Stimulated activated CD8-positive, alpha-beta memory T cell treated with anti-CD3 and anti-CD28 coated beads, Interleukin-4, amount 100 ng/mL, for 48 hours (primary cell): ENCODE data around the gene IHH.

ENCODE experiments used
- DNase-seq: peaks from one replicate; pipeline ENCODE4 v3.0.0-alpha.2; 2020

IHH gene

DNA sequence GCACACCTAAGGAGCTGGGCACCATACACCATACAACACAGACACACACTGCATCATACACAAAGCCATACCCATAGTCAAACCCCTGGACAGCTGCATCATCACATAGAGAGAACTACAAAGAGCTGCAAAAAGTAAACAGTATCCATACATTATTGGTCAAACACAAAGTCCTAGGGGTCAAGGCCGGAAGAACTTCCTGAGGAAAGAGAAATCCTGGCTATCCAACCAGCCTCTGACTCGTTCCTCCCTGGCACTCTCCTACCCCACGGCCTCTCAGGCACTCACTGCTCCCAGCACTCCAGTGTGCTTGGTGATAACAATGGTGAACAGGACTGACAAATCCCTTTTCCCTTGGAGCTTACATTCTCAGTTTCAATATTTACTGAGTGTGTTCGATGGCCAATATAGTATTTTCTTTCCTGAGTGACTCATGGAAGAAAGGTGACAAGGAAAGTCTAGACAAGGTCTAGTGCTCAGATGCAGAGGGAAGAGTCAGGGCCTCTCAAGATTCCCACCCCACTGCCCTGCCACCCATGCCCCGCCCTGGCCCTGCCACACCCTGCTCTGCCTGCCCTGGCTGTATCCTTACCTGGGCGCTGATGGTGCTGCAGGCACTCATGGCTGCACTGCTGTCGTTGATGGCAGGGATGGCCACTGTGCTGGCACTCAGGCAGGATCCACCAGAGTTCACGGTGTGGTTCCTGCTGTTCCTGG, 22.8 kb downstream of the IHH start:
- no peak for DNase-seq

DNA sequence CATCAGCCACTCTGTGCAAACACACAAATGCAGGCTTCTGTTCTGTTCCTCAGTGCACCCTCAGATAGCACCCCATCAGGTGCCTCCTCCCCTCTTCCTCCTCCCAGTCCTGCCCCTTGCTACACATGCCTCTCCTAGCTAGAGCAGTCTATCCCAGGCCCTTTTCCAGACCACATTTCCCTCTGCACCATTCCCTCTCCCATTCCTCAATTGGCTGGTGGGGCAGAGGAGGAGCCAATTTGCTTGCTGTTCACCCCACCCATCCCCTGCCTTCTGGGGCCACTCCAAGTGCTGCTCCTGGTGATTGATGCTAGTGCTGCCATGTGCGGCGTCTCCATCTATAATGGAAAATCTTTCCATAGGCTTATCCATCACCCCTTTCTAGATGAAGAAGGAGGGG, 24.8 kb downstream of the IHH start:
- DNase-seq, result no peak

DNA sequence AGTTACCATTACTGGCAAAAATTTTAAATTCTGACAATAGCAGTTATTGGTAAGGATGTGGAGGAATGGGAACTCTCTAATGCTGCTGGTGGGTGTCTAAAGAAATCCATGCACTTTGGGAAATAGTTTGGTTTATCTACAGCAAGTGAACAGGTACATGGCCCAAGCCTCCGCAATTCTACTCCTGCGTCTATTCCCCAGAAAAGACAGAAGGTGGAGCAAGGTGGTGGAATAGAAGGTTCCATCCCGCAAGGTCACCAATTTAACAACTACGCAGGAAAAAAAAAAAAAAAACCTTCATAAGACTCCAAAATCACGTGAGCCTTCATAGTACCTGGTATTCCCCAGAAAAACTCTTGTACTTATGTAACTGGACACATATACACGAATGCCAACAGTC, 25.9 kb downstream of the IHH start:
- DNase-seq, result no peak

DNA sequence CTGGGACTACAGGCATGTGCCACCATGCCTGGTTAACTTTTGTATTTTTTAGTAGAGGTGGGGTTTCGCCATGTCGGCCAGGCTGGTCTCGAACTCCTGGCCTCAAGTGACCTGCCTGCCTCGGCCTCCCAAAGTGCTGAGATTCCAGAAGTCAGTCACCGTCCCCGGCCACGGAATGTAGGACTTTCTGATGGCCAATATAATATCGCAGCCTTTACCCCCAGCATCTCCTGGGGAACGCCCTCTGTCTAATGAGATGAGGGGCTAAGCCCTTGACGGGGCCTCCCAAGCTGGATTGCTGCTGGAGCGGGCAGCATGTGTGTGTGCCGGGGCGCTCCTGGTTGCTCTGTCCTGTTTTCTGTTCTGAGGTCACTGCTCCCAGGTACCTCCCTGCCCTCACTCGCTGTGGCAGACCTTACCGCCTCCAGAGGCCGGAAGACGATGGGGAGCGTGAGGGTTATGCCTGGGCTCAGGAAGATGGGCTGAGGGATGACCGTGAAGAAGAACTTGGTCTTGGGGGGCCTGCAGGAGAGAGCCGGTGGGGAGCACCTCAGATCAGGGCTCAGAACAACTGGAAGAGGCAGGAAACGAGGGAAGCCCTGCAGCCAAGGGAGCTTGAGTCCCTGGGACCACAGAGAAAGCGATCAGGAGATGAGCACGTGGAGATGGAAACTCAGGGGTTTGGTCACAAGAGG, 28.5 kb downstream of the IHH start:
- no peak for DNase-seq

DNA sequence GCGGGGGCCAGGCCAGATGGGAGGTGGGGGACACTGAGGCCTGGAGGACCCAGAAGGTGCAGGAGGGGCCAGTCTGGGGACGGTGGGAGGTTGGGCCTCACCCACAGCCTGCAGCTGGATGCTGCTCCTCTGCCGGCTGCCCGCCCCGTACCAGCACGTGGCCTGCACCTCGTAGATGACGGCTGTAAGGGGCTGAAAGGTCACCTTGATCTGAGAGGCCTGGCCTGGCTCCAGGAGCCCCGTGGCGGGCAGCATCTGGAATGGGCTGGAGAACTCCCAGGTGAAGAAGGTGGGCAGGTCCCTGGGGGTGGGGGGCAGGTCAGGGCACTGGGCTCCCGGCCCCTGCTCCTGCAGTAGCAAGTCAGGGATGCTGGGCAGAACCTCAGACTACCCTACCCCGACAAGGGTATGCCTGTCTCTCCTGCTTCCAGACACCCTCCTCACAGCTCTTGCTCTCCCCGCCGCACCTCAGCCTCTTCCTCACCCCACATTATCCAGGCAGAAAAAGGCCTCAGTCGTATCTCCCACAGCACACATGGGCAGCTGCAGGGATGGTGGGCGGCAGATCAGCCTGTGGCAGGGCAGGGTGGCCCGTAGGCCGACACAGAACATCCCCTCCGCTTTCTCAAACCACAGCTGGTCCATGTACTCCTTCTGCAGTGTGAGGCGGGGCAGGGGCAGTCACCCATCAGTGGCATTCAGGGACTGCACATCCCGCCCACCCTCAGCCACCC, 29.5 kb downstream of the IHH start:
- no peak for DNase-seq

DNA sequence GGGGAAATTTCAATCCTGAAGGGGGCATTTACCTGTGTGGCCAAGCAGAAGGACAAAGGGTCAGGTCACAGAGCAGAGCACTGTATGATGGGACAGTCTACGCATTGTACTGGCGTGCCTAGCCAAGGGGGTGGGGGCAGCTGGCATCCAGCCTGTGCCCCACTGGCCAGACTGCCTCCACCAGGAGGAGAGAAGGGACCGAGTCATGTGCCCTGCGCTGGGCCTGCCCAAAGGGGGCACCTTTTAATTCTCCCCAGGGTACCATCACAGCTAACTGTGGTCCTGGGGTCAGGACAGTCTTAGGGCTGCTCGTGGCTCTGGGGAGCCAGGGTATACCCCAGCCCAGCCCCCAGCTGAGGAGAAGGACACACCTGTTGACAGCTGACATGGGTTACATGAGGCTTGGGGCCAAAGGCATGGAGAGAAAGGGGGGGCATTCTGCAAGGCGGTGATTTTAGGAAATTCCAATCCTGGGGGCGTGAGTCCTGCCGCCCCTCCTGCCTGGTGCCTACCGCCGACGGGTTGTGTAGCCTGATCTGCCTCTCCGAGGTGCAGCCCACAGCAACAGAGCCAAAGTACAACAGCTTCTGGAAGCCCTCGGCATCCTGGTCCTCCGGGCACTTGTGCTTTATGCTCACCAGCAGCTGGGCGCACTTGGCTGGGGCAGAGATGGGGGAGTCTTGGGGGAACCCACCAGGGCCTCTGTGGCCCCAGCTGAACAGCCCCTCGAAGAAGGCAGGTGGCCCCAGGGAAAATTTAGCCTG, 30.4 kb downstream of the IHH start:
- no peak for DNase-seq

DNA sequence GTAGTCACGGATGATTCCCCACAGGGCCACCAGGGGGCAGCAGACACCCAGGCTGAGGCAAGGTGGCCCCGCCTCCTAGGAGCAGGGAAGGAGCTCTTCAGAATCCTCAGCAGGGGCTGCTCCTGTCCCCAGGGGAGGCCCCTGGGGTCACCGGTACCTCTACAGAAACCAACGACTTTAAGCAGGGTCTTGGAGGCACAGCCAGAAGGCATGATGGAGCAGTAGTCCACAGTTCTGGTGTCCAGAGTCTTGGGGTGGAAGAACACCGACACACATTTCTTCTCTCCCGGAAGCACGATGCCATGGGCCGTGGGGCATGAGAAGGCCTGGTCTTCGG, 30.9 kb downstream of the IHH start:
- DNase-seq, result peak; percentile 85

DNA sequence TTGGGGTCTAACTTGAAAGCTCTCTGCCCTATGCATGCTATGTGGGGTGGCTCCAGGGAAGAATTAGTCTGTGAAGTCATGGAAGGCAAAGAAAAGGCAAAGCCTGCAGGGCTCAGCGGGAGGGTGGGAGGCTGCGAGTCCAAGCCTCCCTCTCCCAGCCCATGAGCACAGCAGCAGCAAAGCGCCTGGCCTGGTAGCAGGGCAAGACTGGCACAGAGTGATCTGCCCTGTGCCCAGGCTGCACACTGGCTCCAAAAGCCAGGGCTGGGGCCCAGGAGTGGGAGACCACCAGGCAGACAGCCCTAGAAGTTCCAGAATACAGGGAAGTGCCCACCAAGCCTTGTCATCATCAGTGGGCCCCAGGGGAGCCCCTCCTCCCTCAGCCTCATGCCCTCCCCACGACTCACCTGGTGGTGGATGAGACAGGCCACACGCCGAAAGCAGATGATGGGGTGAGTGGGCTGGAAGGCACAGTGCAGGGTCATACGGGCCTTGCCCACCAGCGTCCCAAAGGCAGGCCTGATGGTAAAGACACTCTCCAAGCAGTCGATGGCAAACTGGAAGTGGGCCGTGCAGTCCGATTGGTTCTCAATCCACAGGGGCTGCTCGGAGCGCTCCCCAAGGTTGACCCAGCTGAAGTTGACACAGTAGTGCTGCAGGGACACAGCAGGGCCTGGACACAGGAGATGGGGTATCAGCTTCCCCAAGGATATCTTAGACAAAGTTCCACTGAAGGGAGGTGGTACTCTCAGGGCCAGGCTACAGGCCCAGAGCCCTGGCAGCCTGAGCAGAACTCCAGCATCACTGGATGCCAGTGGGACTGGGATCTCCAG, 31.5 kb downstream of the IHH start:
- DNase-seq, result no peak

DNA sequence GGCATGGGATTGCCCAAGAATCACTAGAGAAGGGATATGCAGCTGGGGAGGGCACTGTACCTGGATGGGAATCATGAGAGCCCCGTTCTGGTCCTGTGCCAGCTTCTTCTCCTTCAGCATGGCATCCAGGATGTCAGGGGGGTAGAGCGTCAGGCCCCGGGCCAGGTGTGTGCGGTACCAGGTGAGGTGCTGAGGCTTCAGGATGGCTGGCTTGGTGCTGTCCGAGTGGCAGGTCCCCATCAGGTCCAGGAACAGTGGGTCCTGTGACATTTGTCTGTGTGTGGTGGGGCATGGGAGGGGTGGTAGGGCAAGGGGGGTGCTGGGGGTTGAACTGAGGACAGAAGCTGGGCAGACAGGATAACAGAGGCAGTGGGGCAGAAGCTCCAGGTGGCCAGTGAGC, 32.6 kb downstream of the IHH start:
- DNase-seq, result no peak

DNA sequence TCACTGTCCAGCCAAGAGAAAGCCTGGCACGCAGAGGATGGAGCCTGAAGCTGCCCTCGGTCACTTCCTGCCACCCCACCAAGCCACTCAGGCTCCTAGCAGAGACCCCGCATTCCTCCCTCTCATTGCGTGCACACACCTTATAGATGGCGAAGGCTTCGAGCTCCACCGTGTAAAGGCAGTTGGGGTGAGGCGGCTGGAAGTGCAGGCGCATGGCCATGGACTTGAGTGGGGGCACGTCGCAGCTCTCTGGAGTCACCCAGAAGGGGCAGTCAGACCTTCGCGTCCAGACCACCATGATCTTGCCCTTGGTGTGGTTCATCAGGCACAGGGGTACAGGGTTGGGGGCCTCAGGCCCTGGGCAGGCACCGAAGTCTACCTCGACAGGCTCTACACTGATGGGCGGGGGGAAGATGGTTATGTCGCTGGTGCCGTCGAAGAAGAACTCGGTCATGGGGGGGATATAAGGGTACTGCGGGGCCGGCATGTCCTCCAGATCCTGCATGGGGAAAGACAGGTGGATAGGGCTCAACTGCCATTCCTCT, 33.1 kb downstream of the IHH start:
- no peak for DNase-seq

DNA sequence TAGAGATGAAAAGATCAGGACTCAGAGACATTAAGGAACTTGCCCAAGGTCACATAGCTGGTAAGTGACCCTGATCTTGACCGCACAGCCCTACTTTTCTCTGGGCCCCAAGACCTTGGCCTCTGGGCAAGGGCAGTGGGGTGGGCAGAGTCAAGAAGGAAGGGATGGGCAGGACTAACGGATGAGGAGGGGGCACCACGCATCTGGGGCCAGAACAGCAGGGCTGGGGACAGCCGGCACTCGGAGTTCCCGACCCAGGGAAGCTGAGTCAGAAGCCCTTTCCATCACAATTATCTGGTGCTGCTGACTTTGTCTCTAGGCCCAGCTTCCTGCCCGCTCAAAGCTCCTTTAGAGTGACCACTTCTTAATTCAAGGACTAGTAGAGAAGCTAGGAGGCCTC, 33.8 kb downstream of the IHH start:
- no peak for DNase-seq

DNA sequence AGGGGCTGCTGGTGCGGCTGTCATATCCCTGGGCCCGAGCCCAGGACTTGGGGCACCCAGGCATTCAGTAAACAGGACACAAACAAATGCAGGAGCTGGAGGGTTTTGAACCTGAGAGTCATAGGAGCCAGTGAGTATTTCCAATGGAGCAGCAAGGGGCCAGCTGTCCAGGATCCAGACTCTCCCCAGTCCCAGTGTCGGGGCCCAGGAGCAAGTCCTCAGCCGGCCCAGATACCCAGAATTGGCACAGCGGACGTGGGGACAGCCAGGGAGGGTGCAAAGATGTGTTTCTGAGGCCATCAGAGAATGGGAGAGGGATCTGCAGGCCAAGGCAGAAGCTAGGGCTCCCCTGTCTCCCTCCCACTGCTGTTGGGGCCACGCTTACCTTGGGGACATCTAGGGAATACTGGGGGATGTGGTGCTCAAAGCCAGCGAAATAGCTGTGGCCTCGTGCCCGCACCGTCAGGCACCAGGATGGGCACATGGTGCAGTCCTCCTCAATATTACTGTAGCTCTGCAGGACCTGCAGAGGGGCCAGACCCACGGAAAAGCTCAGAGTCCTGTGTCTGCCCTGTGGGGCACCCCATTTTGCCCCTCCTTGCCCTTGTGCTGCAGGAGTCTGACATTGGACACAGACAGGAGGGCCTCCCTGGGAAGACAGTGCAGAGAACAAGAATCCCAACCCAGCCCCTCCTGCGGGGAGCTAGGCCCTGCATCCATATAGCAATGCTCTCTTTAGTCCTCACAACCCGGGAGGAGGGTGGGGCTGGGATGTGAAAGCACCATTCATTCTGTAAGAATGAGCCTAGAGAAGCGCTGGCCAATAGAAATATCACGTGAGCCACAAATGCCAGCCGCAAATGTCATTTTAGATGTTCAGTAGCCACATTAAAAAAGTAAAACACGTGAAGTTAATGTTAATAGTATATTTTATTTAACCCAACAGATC, 34.8 kb downstream of the IHH start:
- no peak for DNase-seq

DNA sequence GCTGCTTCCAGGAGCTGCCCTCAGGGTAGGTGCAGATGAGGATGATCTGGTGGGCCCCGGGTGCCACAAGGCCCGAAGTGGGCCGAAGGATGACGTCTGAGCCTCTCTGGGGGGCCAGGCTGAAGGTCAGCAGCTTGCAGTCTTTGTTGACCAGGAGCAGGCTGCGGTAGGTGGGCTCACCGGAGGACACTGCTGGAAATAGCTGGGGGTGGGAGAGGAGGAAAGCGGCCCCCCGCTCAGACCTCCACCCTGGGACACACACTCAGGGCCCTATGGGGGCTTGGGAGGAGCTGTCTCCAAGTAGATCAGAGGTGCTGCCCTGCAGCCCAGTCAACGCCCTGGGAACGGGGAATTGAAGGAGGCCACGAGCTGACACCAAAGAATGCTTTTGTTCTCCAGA, 36.7 kb downstream of the IHH start:
- no peak for DNase-seq

DNA sequence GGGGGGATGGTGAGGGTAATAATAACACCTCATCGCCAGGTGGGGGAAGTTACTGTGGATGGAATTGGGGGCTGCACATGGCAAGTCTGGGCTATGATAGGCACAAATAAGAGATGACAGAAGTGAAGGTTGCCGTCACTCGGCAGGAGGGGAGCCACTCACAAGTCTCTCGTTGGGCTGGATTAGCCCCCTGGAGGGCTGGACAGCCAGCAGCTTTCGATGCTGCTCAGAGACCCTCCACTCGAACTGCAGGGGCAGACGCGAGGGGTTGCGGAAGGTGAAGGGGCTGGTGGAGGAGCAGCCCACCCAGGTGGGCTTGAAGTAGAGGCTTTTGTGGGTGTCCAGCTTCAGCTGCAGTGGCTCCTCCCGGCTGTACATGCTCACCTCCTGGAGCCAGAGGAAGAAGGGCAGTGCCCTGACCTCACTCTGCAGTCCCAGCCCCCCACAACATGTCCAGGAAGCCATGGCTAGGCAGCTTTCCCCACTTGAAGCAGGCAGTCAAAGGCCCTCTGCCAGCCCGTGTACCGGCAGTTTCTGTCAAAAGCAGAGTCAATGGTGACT, 37.6 kb downstream of the IHH start:
- no peak for DNase-seq

DNA sequence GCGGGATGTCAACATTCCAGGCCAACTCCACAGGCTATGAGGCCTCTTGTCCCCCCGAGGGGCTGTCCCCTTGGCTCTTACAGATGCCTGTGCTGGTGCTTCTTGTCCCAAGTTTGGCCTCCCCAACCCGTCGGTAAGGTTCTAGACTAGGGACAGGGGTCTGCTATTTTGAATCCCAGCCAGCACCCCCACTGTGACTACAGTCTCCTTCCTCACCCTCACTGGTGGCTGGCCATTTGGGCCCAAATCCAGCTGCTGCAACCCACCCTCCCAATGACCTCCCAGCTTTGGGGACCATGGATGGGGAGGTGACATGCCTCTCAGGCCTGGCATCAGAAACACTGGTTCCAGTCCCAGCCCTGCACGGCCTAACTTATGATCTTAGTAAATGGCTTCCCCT, 38.1 kb downstream of the IHH start:
- no peak for DNase-seq

DNA sequence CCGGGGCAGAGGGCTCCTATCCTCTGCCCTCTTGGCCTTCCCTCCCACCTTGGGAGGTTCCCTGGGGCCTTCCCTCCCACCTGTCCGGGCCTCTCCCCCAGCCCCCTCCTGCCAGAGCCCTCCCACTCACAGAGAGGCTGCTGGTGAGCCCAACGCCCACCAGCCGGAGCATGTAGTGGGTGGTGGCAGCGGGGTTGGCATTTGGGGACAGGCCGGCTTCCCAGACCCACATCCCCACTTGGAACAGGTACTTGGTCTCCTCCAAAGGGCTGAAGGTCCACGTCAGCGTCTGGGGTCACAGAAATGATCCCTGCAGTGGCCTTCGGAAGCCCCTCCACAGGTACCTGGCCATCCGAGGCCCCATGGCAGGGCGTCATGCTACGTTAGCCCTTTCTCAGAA, 38.7 kb downstream of the IHH start:
- no peak for DNase-seq

DNA sequence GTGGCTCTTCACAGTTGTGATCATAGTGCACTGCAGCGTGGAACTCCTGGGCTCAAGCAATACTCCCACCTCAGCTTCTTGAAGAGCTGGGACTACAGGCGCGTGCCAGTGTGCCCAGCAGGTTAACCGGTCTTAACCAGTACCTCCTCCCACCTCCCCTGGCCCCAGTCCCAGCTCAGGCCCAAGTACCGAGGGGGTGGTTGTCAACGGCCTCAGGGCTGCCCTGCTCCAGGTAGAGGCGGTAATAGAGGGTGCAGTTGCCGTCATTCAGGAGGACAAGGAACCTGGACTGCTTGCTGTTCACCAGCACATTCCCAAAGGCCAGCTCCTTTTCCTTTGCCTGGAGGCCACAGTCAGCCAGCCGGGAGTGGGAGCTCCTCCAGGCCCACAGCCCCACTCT, 39.1 kb downstream of the IHH start:
- no peak for DNase-seq

DNA sequence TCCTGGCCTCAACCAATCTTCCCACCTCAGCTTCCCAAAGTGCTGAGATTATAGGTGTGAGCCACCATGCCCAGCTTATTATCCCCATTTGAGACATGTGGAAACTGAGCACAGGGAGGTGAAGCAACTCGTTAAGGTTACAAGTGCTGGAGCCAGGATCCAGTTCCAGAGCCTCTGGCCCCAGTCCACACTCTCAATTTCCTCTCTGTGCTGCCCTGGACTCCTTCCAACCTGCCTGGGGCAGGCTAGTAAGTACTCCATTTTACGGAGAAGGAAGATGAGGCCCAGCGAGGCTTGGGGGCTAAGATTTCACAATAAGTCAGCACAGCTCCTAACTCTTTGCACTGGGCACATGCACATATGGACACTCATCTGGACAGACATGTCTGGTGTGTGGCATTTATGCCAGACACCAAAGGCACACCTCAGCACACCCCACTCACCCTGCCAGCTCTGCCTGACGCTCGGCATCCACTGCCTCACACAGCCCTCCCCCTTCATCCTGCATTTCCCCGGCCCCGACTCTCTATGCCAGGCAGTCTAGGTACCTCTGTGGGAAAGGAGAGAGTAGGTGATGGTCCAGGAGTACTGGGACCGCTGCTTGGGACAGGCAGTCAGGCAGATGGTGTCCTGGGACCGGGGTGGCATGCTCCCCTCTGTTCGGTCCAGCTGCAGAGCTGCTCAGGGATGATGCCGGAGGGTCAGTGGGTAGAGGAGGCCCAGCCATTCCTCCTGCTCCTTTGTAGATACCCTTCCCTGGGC, 39.9 kb downstream of the IHH start:
- DNase-seq, result no peak

DNA sequence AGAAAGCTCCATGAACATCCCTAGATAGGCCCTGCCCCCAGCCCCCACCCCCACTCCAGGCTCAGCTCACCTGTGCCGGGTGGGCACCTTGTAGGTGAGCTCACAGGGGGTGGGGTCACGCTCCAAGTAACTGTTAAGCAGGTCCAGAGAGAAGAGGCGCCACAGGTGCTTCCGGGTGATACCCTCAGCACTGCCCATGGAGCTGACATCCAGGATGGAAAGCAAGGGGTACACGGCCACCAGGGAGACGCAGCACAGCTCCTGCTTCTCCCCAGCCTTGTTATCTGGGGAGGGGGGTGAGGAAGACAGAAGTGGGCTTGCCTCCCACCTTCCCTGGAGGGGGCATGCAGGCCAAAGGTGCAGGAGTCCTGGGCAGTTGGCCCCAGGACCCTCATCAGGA, 41.3 kb downstream of the IHH start:
- DNase-seq, result no peak

DNA sequence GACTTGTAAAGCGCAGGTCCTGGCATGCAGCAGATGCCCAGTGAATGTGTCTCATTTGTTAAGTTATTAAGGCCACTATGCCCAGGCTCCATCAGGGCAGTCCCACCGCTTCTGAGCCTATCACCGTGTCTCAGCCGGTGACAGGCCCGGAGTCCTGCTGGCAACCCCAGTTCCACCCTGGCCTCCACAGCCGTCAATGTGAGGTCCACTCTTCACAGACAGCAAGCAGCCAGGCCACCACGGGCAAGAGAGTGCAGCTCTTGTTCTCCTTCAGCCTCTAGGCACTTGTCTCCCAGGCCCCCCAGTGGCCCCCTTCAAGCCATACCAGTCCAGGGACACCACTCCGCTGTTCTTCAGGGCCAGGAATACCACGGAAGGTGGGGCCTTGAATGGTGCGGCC, 42.0 kb downstream of the IHH start:
- no peak for DNase-seq
